Measurements from ENCODE around the gene C3orf38.
"Not testable (repeated sequence)": the region's sequence is repeated elsewhere in the genome, so short reads cannot be mapped to it uniquely, and the experiment has no call there.

Gene C3orf38

GRCh38 chr3:88166419-88166971, 16.7 kb downstream of the C3orf38 start:
- DNase-seq: no peak

- DNase-seq: no peak
Observed at GRCh38 chr3:88167173-88167572, 17.4 kb downstream of the C3orf38 start.

- no peak for DNase-seq
Observed at GRCh38 chr3:88167704-88168103, 17.9 kb downstream of the C3orf38 start.

DNA sequence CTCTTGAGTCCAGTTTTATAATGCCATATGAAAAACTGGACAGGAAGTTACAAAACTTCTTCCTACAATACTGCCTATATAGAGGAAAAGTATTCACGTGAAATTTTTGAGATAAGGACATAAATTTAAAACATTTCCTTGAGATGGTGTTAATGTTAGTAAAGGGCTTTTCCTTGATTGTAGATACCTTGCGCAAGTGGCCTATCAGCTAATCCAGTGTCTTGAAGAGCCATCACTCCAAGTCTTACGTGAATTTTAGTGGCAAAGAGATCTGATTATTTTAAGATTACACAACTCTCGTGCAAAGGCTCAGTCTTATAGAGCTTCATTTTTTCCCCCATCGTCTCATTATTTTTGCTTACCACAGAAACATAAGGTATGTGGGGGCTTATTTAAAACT, 18.4 kb downstream of the C3orf38 start:
- no peak for DNase-seq

DNA sequence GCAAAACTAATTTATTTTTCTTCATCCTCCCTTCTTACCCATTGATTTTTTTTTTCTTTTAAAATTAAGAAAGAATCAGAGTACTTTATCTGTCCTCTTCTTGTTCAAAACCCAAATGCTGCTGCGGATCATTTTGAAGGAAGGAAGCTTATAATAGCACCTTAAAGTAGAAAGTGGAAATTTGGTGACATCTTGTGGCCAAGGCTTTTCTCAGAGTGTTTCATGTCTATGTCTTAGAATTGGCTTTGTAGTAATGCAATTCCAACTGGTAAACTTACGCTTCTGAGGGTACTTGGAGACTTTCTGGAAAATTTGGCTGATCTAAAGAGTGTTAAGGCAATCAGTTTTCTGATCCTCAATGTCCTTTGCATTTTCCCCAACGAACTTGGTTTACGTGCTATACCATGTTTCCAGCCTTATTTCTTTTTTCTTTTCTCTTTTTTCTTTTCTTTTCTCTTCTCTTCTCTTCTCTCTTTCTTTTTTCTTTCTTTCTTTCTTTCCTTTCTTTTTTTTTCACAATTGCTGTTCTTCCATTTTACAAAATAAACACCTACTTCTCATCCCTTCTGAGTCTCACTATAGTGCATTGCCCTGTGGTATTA, 30.7 kb downstream of the C3orf38 start:
- peak; percentile 8 to 28 for DNase-seq

- DNase-seq: not testable (repeated sequence)
Observed at GRCh38 chr3:88182165-88182918, 32.6 kb downstream of the C3orf38 start.

DNA sequence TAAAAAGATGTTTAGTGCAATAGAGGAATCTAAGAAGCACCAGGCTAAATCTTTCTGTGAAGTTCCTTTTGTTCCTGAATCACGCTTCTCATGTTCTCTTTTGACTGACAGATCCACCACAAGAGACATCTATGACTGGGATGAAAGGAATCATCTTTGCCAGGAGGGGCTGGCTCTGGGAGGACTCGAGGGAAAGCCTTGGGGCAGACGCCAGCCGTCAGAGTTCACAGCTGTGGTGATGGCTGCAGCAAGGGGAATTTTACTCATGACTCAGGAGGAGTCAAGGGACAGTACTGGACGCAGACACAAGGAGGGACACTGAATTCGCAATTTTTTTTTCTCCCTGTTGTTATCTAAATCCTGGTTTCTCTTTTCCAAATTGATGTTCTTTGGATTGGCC, 38.7 kb downstream of the C3orf38 start:
- DNase-seq: no peak

GRCh38 chr3:88189361-88189810, 39.6 kb downstream of the C3orf38 start:
- DNase-seq: no peak

DNA sequence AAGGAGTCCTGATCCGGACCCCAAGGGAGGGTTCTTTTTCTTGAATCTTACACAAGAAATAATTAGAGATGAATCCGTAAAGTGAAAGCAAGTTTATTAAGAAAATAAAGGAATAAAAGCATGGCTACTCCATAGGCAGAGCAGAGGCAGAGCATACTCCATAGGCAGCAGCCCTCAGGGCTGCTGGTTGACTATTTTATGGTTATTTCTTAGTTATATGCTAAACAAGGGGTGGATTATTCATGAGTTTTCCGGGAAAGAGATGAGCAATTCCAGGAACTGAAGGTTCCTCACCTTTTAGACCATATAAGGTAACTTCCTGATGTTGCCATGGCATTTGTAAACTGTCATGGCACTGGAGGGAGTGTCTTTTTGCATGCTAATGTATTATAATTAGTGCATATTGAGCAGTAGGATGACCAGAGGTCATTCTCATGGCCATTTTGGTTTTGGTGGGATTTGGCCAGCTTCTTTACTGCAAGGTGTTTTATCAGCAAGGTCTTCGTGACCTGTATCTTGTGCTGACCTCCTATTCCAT, 42.2 kb downstream of the C3orf38 start:
- no peak for DNase-seq

DNA sequence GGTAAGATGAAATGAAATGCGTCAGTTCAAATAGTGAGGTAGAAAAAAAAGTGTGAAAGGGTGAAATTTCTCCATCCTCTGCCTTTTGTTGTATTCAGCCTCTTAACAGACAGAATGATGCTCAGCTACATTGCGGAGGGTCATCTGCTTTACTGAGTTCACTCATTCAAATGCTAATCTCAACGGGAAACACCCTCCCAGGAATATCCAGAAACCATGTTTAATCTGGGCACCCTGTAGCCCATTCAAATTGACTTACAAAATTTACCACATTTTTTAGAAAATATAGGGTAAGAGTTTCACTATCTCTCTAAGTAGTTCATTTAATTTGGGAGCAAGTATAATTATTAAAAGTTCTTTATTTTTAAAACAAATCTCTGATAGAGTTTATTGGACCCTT, 42.9 kb downstream of the C3orf38 start:
- no peak for DNase-seq

- no peak for DNase-seq
Observed at GRCh38 chr3:88195951-88196434, 46.2 kb downstream of the C3orf38 start.

GRCh38 chr3:88198121-88198520, 48.4 kb downstream of the C3orf38 start:
- DNase-seq: no peak

DNA sequence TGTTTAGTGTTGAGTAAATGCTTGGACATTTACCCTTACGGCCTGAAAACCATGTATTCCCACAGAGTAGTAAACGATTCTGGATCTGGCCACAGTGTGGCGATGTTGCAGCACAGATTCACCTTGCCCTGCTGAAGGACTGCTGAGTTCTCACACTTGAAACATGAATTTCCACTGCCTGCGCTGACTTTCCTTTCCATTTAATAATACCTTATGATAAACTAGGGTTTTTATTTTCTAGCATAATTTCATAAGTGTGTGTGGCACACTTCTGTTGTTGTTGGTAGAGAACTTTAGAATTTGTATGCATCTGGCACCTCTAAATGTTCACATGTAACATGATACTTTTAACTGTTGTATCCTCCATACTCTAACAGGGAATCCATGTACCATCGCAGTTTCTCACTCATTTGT, 53.9 kb downstream of the C3orf38 start:
- DNase-seq: peak; percentile 5 to 19

Measured in activated CD4-positive, alpha-beta T cell treated with anti-CD3 and anti-CD28 coated beads for 4 hours (primary cell).